HG03135 (cell line): Measurements from ENCODE around the gene FBXL16.

ENCODE experiments used
- ATAC-seq: cut with Tn5 transposase; IDR thresholded peaks from one replicate; pipeline ENCODE4 v1.9.1; 2021; ENCODE audit warnings: mild to moderate bottlenecking, moderate library complexity; ENCODE audit not compliant: unreplicated experiment

FBXL16 gene

DNA sequence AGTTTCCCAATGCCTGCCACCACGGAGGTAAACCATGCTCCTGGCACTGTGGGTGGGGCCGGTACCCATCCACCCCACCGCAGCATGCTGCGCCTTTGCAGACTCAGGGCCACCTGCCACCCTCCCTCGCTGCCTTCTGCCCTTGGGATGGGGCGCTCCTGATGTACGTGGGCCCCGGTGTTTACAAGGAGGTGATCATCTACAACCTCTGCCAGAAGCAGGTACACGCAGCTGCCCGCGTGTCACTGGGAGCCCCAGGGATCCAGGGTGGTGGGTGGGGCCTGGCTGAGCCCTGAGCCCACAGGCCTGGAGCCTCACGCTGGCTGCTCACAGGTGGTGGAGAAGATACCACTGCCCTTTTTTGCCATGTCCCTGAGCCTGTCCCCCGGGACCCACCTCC lies 39.0 kb downstream of the FBXL16 start:
- no peak for ATAC-seq

DNA sequence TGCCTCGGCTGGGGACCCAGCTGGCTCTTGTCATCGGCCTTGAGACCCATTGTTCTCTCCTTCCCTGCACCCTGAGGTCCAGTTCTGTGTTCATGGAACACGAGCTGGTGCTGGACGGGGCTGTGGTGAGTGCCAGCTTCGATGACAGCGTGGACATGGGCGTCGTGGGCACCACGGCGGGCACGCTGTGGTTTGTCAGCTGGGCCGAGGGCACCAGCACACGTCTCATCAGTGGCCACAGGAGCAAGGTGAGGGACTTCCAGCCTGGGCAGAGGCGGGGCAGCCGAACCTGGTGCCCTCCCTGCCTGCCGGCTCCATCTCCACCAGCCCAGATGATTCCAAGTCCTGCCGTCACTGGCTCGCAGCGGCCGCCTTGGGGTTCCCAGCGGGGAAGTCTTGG lies 43.0 kb downstream of the FBXL16 start:
- no peak for ATAC-seq

DNA sequence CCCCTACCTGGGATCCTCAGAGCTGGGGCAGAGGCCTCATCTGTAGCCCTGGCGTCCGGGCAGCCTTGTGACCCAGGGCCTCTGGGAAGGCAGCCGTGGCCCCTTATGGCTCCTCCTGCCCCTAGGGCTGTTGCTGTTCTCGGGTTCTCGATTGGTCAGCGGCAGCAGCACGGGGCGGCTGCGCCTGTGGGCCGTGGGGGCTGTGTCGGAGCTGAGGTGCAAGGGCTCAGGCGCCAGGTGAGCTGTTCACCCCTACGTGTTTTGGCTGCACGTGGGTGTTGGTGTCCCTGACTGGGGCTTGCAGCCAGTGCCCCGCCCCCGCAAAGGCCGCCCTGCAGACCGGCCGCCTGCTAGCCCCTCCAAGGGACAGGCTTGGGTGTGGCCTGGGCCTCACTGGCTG lies 43.5 kb downstream of the FBXL16 start:
- no peak for ATAC-seq

DNA sequence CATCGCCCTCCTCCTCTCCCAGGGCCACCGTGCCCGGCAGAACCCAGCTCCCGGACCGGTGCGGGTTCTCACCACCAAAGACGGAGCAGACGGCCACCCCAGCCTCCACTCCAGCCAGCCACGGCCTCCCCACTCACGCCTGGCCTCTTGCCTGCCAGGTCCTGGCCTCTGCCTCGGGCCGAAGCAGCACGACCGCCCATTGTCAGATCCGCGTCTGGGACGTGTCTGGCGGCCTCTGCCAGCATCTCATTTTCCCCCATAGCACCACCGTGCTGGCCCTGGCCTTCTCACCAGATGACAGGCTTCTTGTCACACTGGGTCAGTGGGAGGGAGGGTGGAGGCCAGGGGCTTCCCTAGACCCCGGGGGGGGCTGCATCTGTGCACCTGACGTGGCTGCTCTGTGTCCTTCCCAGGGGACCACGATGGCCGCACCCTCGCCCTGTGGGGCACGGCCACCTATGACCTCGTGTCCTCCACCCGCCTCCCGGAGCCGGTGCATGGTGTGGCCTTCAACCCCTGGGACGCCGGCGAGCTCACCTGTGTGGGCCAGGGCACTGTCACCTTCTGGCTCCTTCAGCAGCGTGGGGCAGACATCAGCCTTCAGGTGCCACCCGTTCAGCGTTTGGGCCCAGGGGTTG lies 44.3 kb downstream of the FBXL16 start:
- ATAC-seq: no peak

DNA sequence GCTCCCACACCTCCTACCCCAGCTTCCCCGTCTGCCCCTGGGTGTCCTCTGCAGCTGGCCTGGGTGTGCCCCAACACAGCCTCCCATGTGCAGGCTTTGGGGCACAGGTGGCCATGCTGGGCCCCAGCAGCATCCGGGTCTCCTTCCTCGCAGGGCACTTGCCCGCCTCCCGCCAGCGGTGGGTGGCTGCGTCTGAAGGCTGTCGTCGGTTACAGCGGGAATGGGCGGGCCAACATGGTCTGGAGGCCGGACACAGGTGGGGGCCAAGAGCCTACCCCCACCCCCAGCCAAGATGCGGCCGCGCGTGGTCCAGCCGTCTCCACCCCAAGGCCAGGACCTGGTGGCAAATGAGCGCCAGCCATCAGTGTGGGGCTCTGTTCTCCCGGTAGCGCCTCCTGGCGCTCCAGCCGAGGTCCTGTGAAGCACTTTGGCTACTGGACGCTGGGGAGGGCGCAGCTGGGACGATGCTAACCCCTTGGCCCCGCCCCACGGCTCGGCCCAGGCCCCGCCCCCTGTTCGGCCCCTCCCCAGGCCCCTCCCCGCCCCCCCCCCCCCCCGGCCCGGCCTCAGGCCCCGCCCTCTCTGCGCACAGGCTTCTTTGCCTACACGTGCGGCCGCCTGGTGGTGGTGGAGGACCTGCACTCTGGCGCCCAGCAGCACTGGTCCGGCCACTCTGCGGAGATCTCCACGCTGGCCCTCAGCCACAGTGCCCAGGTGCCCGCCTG lies 45.0 kb downstream of the FBXL16 start:
- no peak for ATAC-seq

DNA sequence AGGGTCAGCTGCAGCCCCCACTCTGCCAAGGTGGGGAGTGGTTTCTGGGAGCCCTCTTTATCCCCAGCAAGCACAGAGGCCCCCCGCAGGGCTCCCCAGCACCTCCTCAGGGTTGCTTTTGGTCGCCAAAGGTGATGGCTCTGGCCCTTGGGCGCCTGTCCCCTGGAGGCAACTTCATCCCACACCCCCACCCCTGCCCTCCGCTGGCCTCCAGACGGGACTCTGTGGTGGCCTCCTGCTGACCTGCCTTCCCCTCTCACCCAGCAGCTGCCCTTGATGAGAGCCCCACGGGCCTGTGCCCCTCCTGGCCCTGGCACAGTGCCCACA lies 45.5 kb downstream of the FBXL16 start:
- no peak for ATAC-seq

DNA sequence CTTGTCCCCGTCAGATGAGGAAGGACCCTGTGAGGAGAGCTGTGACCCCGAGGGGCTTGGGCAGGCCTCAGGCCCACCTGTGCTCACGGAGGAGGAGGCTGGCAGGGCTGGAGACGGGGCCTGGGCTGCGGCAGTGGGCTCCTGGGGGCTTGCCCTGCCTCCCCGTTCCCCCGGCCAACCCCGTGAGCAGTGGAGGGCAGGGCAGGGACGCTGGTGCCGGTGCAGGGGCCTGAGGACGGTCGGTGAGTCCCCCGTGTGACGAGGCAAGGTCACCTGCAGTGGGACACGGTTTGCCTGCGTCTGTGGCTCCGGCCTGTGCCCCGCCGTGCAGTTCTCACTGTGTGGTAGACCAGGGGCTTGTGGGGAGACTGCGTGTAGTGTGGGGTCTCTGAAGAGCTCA lies 46.0 kb downstream of the FBXL16 start:
- no peak for ATAC-seq

DNA sequence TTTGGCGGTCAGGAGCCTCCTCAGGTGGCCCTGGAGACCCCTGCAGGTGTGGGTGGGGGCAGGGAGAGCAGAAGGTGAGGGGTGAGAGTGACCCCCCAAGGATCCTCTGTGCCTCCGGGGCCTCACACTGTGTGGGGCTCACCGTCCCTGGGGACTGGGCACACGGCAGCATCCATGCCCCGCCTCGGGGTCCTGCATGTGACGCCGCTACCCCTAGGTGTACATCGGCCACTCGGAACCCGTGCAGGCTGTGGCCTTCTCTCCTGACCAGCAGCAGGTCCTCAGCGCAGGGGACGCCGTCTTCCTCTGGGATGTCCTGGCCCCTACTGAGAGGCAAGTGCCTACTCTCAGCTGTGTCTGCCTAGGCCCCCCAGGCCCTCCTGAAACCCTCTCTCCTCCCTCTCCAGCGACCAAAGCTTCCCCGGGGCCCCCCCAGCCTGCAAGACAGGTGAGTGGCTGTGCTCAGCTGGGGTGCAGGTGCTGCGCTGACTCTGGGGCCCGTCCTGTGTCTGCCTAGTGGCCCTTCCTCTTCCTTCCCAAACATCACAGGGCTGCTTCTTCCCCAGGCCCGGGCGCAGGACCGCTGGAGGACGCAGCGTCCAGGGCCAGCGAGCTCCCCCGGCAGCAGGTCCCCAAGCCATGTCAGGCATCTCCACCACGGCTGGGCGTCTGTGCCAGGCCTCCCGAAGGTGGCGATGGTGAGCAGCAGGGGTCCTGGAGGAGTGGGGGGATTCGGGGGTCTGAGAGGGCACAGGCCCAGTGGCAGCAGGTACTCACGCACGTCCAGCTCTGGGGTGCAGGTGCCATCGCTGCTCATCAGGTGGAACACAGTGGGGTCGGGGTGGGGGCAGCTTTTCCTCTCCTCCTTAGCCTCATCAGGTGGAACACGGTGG lies 46.7 kb downstream of the FBXL16 start:
- no peak for ATAC-seq

DNA sequence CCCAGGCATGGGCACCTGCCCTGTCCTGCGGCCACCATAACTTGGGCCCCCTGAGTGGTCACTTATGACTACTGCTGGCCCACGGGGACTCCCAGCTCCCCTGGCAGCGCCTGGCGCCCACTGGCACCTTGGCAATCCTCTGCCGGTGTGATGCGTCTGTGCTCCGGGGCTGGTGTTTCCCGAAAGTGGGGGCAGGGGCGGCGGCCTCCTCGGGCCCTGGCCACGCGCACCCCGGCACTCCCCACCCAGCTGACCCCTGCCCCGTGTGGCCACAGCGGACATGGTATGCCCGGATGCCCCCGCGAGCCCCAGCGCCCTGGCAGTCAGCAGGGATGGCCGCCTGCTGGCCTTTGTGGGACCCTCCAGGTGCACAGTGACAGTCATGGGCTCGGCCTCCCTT lies 48.1 kb downstream of the FBXL16 start:
- ATAC-seq: no peak

DNA sequence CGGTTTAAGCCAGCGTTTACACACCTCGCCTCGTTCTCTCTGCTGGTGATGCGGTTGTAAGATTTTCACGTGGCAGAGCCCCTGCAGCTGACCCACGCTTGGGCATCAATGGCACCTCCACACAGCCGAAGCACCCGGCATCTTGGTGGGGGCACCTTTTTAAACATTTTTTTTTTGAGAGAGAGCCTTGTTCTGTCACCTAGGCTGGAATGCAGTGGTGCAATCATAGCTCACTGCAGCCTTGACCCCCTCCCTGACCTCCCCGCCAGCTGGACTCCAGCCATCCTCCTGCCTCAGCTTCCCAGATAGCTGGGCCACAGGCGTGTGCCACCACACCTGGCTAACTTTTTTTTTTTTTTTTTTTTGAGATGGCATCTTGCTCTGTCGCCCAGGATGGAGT lies 51.6 kb downstream of the FBXL16 start:
- ATAC-seq: no peak

DNA sequence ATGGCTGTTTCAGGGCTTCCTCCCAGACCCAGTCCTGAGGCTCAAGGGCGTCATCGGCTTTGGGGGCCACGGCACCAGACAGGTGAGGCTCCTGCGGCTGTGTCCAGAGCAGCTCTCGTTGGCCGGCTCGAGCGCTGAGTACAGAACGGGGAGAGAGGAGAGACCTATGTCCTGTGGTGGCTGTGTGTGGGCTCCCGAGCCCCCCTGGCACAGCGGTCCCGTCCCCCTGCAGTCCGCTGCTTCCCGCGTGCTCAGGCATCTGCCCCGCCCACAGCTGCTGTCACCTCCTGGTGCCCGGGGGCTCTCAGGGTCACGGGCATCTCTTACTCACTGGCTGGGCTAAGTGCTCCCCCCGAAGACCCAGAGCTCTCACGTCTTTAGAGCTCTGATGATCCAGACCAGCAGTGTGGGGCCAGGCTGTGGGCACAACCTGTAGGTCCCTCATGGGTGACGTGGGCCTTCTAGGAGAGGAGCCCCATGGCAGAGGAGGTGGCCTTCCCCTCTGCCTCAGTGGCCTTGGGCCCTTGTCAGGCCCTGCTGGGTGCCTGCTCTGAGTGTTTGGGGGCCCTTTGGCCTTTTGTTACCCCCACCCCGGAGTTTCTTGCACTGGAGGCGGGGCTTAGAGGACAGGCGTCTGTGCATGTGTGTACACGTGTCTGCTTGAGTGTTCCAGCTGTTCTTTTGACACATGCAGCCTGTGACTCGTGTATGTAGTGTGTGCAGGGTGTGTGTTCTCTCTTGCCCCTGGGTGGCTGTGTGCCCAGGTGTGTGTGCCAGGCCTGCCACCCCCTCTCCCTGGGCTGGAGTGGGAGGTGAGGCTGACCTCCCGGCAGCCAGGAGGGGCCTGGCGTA lies 52.9 kb downstream of the FBXL16 start:
- no peak for ATAC-seq

DNA sequence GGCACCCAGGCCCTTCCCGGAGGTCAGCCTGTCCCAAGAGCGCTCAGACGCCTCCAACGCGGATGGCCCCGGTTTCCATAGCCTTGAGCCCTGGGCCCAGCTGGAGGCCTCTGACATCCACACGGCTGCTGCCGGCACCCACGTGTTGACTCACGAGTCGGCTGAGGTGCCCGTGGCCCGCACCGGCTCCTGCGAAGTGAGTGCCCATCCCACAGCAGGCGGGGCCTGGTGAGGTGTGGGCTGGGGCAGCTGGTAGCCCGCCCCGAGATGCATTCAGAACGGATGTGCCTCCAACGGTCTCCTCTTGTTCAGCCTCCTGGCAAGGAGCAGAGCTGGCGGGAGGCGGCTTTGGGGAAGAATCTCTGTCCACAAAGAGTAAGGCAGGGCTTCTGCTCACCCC lies 53.8 kb downstream of the FBXL16 start:
- ATAC-seq: no peak

DNA sequence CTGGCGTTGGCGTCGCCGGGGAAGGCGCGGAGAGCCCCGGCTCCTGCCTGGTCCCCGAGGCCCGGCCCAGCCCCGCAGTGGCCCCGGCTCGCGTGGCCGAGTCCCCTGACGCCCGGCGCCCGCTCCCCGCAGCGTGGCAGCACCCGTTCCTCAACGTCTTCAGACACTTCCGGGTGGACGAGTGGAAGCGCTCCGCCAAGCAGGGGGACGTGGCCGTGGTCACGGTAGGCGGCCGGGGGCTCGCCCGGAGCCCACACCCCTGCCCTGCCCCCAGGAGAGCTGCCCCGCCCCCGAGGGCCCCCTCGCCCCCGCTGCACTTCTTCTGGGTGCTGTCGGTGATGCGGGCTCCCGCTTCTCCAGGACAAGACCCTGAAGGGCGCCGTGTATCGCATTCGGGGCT lies 56.0 kb downstream of the FBXL16 start:
- no peak for ATAC-seq

DNA sequence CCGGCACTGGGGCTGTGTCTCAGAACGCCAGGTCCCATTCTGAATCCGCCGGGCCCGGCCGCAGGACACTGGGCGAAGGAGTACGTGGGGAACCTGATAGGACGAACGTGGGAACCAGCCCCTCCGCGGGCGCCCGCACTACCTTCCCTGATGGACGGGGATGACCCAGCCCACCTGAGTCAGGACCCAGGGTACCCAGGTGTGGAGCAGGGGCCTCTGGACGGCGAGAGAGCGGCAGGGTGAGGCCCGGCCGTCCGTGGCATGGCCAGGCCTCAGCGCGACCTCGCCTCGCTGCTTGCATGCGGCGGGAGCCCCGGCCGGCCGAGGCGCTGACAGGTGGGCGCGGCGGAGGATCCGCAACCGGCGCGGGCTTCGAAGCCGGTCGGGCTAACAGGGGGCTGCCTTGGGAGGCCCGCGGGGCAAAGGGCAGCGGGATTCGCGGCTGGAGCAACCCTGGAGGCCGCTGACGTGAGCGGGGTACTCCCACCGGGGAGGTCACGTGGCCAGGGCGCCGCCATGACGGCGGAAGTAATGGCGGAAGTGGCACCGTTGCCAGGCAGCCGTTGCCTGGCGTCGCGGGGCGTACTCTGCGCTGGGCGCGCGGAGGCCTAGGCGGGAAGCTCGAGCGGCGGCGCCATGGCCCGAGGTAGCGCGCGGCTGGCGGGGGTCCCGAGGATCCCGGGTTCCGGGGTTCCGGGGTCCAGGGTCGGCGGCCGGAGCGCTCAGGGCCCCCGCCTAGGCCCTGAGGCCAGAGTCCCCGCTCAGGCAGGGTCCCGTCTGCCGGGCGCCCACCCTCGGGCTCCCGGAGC lies 56.6 kb downstream of the FBXL16 start, which contains the start of gene WDR90:
Gene WDR90 (plus strand): TSS at position 585 of the 809 bp plus-strand sequence. CDS start 52 bp downstream, at position 637.
- ATAC-seq: peak; percentile 68

DNA sequence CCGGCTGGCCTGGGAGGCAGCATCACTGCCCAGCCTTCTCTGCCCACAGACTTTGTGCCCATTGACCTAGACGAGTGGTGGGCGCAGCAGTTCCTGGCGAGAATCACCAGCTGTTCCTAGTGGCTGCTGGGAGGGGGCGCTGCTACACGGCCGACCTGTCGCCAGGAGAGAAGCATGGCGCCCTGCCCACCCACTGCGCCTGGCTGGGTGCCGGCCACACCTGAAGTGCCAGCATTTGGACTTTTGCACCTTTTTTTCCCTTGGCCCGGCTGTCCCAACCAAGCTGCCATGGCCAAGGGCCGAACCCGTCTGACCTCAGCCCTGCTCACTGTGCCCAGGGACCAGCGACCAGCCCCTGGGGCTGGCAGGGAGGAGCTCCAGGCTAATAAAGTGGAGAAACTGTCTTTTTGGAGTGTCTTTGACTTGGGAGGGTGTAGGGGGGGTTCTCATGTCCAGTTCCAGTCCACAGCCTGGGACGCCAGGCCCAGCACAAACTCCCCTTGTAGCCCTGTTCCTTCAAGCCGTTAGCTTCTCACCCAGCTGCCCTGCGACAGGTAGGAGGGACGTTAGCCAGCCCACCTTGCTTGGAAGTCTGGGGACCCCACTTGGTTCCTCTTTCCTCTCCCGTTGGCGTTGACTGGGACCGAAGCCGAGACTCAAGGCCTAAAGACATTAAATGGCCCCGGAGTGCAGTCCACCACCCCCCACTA lies 57.4 kb downstream of the FBXL16 start:
- no peak for ATAC-seq

DNA sequence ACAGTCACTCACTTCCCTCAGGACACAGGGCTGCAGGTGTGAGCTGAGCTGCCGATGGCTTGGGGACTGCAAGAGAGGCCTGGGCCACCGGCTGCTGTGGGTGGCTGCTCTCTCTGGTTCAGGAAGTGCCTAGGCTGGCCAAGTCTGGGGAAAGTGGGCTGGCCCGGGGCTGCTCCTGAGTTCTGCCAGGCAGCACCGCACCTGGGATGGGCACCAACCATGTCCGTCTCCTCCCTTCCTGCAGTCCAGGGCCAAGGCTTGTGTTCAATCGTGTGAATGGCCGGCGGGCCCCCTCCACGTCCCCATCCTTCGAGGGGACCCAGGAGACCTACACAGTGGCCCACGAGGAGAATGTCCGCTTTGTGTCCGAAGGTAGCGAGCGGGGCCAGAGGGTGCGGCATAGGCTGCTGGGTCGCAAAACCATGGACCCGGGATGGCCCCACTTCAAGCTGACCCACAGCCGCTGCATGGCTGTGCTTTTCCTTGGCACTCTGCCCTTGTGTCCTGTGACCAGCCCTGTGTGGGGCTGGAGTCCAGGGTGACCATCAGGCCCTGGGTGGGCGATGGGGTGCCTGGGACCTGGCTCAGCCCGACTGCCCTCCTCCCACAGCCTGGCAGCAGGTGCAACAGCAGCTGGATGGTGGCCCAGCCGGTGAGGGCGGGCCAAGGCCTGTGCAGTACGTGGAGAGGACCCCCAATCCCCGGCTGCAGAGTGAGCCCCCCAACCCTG lies 58.3 kb downstream of the FBXL16 start:
- no peak for ATAC-seq

DNA sequence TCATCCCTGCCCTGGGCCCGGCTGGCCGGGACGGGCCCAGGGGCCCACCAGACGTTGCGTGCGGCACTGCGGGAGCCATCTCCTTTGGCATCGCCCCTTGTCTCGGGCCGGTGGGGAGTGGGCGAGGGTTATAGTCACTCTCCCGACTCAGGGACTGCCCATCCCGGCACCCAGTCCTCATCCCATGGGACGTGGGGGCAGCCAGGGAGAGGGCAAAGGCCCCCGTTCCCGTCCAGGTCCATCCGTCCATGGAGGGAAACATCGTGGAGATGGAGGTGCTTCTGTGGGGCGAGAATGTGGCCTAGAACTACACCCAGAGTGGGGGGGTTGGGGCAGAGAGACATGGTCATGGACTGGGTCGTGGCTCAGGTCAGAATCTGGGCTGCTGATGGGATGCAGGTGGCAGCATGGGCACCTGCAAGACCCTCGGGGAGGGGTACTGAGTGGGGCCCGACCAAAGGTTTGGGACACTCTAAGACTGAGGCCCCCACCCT lies 58.9 kb downstream of the FBXL16 start:
- ATAC-seq: no peak

DNA sequence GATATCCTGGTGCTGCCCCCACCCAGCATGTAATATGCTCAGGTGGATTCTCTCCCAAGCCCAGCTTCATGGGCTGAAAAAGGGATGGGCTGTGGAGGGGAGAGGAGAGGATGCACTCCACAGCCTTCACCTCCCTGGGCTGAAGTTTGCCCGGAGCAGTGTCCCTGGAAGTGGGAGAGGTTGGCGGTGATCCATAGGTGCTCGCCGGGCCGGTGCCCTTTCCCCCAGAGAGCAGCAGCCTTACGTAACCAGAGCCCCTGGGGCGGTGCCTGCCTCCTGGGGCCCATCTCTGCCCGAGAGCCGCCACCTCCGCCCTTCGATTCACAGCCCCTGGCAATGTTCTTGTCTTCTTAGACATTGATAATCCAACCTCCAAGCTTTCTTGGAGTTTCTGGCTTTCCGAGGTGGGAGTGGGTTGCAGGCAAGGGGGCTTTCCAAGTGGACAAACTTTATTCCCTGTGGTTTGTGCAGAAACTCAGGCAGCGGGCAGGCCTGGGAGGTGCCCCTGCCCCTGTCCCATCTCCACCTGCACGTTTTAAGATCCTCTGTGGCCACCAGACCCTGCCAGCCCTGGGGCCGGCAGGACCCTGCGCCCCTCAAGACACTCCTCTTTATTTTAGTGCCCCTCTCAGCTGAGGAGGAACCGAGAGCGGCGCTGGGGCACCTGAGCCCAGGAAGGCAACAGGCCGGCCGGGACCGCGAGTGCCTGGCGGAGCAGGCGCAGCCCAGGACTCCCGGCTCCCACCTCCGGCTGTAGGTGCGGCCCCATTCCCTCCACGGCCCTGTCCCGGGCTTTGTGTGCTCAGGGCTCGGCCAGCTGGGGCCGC lies 59.5 kb downstream of the FBXL16 start:
- ATAC-seq: no peak
